ENCODE results near the gene SLC9A6.

GRCh38 chrX:136041254-136041812 lies 56.1 kb downstream of the SLC9A6 start:
- TF ChIP-seq EZH2 (IDR thresholded peaks at IDR 0.05) = no peak
- no peak for TF ChIP-seq CTCF (IDR thresholded peaks at IDR 0.05)

Measured in neural progenitor cell (in vitro differentiated cells).